SH-SY5Y (cell line): ENCODE data around the gene UBXN2A.

Experiments
- GATA2 ChIP-seq: IDR thresholded peaks from 2 replicates; pipeline ENCODE4 v1.6.1; 2011; ENCODE audit warnings: mild to moderate bottlenecking, low read depth, low read length
- GATA3 ChIP-seq: IDR thresholded peaks from 2 replicates; pipeline ENCODE4 v1.6.1; 2011; ENCODE audit warnings: low read depth, mild to moderate bottlenecking, low read length, moderate library complexity

GRCh38 chr2:23915327-23915726, 24.9 kb upstream of the UBXN2A start:
- no peak for TF ChIP-seq GATA3
- no peak for TF ChIP-seq GATA2
